ENCODE results near the gene WSCD2. TPM values are rescaled to one million over a fixed set of nuclear protein-coding genes. Genes with fewer than 3 reads are reported as not detected.

Gene WSCD2
- total RNA-seq (3.7 TPM), polyA plus RNA-seq (ENCODE audit: insufficient read depth in 1 of 8, insufficient read length in 8 of 8, low replicate concordance in 1 of 8) (1 to 10 TPM in 4 of 8 donors, under 1 TPM in 4; 0.57 to 2.3 (median 1.4) TPM)
- long read RNA-seq, donor 1 = 0 reads
- long read RNA-seq, donor 2 = 0 reads
- long read RNA-seq, donor 3 = 0 reads
- long read RNA-seq, donor 4 = 0 reads
- long read RNA-seq, donor 5 = 0 reads
- long read RNA-seq, donor 6 = 0 reads
- long read RNA-seq, donor 7 = 0 reads
- long read RNA-seq, donor 8 = 0 reads
- long read RNA-seq, donor 9 = 0 reads
- long read RNA-seq, donor 10 = 0 reads
- long read RNA-seq, donor 11 = 0 reads

DNA sequence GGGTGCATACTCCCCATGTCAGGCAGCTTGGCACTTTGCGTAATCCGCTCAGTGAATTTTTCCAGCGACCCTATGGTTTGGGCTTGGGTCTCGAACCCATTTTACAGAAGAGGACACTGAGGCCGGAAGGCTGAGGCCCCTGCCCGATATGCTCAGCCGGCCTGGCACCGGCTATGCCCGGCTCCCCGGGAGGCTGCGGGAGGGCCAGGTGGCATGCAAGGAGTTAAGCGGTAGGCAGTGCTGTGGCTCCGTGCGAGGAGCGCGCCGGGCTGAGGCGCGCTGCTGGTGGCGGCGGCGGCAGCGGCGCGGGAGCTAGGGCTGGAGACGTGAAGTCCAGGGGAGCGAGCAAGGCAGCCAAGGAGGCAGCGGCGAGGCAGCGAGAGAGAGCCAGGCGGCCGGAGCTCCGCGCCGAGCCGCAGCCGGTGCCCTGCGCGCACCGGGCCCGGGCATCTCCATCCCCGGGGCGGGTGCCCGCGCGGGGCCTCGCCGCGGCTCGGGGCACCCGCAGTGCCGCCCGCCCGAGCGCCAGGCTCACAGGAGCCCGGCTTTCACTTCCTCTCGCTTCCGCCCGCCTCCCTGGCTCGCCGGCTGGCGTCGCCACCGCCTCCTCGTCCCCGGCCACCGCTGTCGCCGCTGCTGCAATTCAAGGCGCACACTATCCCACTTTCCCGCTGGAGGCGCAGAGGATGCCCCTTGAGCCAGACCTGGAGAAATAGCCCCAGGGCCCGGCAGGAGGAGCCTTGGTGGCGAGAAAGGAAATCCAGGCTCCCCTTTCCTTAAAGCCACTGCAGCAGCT lies at the start of gene WSCD2:
WSCD2 (plus strand) TSS at position 272 of the 796 bp plus-strand sequence. CDS start 66,545 bp downstream, outside the sequence.
- DNase-seq = peak; percentile 65
- H3K27ac ChIP-seq (ENCODE audit: low read length) = no peak within 1 kb of the TSS
- 3% methylated on average over 74 of the region's 74 CpGs for WGBS (ENCODE audit: insufficient coverage)

DNA sequence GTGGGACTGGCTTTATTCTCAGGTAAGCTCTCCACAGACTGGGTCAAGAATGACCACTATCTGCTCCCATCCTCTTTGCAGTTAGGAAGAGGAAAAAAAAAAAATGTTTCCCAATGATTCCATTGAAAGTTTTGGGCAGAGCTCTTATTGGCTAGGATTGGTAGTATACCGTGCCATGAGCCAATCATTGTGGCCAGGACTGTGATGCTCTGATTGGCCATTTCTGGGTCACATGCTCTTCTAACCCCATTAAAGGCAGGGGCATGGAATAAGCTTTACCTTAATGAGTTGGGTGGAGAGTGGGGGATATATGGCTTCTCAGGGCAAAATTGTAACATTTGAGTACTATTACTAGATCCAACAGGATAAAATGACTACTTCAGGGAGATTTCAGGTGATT lies 49.4 kb upstream of the WSCD2 start:
- Histone ChIP-seq H3K4me3 (ENCODE audit: low read length) (no peak overlapping the region), H3K36me3 (ENCODE audit: control insufficient read depth, insufficient read depth, low read length) (no peaks in the 10 kb centered on the region), H3K9me3 (replicated peaks; ENCODE audit: control insufficient read depth, low read depth, low read length) (peaks cover 3% of the 10 kb centered on the region), H3K27ac (ENCODE audit: low read length) (no peak overlapping the region), H3K27me3 (ENCODE audit: control insufficient read depth, insufficient read depth, low read length) (peaks cover 3% of the 10 kb centered on the region), H3K4me1 (ENCODE audit: control insufficient read depth, insufficient read depth, low read length) (no peaks in the 10 kb centered on the region)
- DNase-seq = no peak
- no CpG with 5 or more reads among the region's 1 CpG for WGBS (ENCODE audit: insufficient coverage)

More for the DNA sequence above, at the start of gene WSCD2:
- H3K27me3 ChIP-seq (ENCODE audit: control insufficient read depth, insufficient read depth, low read length) = peaks cover 56% of the 10 kb centered on the region
- H3K4me3 ChIP-seq (ENCODE audit: low read length) = peak within 1 kb of the TSS; percentile 28
- peaks cover 10% of the 10 kb centered on the region for H3K4me1 ChIP-seq (ENCODE audit: control insufficient read depth, insufficient read depth, low read length)
- H3K9me3 ChIP-seq (replicated peaks; ENCODE audit: control insufficient read depth, low read depth, low read length) = no peaks in the 10 kb centered on the region
- no peaks in the 10 kb centered on the region for H3K36me3 ChIP-seq (ENCODE audit: control insufficient read depth, insufficient read depth, low read length)

DNA sequence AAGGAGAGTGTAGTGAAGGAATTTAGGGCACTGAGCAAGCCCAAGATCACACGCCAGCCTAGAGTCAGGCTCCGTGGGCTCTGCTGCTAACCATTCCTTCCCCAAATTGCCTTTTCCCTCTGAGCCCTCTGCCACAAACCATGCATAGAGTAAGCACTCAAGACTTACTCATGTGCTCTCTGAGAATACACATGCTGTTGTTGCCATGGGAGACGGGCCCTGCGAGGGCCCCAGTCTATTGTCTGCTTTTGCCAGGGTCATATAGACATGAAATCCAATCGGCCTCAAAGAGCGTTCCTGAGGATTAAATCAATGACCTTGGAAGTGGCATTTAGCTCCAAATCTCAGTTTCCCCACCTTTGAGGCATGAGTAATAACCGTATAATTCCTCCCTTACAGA lies 48.7 kb upstream of the WSCD2 start:
- Histone ChIP-seq H3K9me3 (replicated peaks; ENCODE audit: control insufficient read depth, low read depth, low read length) (peaks cover 3% of the 10 kb centered on the region), H3K27me3 (ENCODE audit: control insufficient read depth, insufficient read depth, low read length) (peaks cover 3% of the 10 kb centered on the region), H3K27ac (ENCODE audit: low read length) (no peak overlapping the region), H3K4me3 (ENCODE audit: low read length) (no peak overlapping the region), H3K36me3 (ENCODE audit: control insufficient read depth, insufficient read depth, low read length) (no peaks in the 10 kb centered on the region), H3K4me1 (ENCODE audit: control insufficient read depth, insufficient read depth, low read length) (no peaks in the 10 kb centered on the region)
- WGBS (ENCODE audit: insufficient coverage) = 59% methylated on average over 4 of the region's 7 CpGs
- no peak for DNase-seq

DNA sequence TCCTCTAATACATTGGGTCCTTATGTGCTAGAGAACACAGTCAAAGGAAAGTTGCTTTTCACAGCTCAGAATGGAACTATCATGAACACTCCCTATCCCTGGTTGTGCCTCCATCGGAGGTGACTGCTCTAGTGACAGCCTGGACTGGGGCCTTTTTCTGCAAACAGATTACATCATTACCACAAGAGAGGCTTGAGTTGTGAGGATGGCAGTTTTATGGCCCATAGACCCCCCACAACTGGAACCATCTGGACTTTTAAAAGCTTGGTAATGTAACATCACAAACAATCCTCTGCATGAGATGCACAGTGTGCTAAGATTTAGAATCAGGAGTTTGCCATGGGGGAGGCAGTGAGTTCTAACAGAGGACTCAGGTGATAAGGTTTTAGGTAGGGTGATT lies 46.6 kb upstream of the WSCD2 start:
- WGBS (ENCODE audit: insufficient coverage) = no CpG with 5 or more reads among the region's 1 CpG
- peaks cover 4% of the 10 kb centered on the region for H3K9me3 ChIP-seq (replicated peaks; ENCODE audit: control insufficient read depth, low read depth, low read length)
- peaks cover 3% of the 10 kb centered on the region for H3K27me3 ChIP-seq (ENCODE audit: control insufficient read depth, insufficient read depth, low read length)
- no peaks in the 10 kb centered on the region for H3K4me1 ChIP-seq (ENCODE audit: control insufficient read depth, insufficient read depth, low read length)
- H3K27ac ChIP-seq (ENCODE audit: low read length) = no peak overlapping the region
- H3K4me3 ChIP-seq (ENCODE audit: low read length) = no peak overlapping the region
- no peaks in the 10 kb centered on the region for H3K36me3 ChIP-seq (ENCODE audit: control insufficient read depth, insufficient read depth, low read length)
- no peak for DNase-seq

DNA sequence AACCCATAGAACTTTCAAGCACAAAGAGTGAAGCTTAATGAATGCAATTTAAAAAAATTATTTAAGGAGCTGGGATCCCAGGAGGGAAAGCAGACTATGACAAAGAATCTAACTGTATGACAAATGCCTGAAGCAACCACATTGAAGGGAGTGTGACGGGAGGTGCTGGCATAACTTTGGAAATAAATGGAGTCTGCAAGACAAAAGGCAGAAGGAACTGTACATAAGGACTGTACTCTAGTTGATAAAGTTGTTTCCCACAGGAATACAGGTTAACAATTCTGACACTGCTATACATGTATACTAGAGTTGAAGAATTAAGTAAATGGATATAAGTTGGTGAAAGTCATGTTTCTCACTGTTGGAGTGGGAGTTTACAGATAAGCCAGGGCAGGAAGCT lies 41.2 kb upstream of the WSCD2 start:
- H3K36me3 ChIP-seq (ENCODE audit: control insufficient read depth, insufficient read depth, low read length) = no peaks in the 10 kb centered on the region
- no CpG with 5 or more reads among the region's 1 CpG for WGBS (ENCODE audit: insufficient coverage)
- peaks cover 3% of the 10 kb centered on the region for H3K27me3 ChIP-seq (ENCODE audit: control insufficient read depth, insufficient read depth, low read length)
- DNase-seq = no peak
- H3K9me3 ChIP-seq (replicated peaks; ENCODE audit: control insufficient read depth, low read depth, low read length) = peaks cover 5% of the 10 kb centered on the region
- no peak overlapping the region for H3K4me3 ChIP-seq (ENCODE audit: low read length)
- peaks cover 3% of the 10 kb centered on the region for H3K4me1 ChIP-seq (ENCODE audit: control insufficient read depth, insufficient read depth, low read length)
- no peak overlapping the region for H3K27ac ChIP-seq (ENCODE audit: low read length)

DNA sequence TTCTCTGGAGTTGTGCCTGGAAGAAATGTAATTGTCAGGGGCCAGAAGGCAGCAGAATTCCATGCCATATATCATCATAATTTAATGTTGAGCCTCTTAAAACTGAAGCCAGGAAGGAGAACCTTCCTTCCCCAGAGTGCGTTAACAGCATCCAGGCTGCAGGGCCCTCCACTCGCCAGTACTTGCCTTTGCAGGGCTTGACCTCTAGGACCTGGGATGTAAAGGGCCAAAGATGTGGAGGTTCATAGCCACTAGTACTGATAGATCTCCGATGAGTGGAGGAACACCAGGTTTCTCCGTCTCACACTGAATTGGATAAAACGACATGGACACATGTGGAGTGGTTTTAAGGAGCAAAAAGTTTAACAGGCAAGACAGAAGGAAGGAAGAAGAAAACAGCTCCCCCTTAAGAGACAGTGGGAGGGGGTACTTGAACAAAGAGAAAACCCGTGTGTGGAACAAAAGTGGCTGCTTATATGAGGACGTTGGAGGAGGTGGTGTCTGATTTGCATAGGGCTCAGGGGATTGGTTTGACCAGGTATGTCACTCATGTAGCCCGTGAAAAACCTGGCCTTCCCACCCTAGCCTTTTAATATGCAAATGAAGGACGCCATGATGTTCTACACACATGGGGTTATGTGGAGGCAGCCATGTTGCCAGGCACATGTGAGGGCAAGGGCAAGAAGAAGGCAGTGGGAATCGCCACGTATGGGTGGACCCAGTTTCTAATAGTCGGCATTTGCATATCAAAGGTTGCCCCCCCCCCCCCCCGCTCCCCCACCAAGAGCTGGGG lies 38.8 kb upstream of the WSCD2 start:
- 47% methylated on average over 4 of the region's 13 CpGs for WGBS (ENCODE audit: insufficient coverage)
- no peak overlapping the region for H3K4me3 ChIP-seq (ENCODE audit: low read length)
- no peak for DNase-seq
- peaks cover 2% of the 10 kb centered on the region for H3K9me3 ChIP-seq (replicated peaks; ENCODE audit: control insufficient read depth, low read depth, low read length)
- no peak overlapping the region for H3K27ac ChIP-seq (ENCODE audit: low read length)
- no peaks in the 10 kb centered on the region for H3K27me3 ChIP-seq (ENCODE audit: control insufficient read depth, insufficient read depth, low read length)
- H3K4me1 ChIP-seq (ENCODE audit: control insufficient read depth, insufficient read depth, low read length) = peaks cover 3% of the 10 kb centered on the region
- H3K36me3 ChIP-seq (ENCODE audit: control insufficient read depth, insufficient read depth, low read length) = no peaks in the 10 kb centered on the region

DNA sequence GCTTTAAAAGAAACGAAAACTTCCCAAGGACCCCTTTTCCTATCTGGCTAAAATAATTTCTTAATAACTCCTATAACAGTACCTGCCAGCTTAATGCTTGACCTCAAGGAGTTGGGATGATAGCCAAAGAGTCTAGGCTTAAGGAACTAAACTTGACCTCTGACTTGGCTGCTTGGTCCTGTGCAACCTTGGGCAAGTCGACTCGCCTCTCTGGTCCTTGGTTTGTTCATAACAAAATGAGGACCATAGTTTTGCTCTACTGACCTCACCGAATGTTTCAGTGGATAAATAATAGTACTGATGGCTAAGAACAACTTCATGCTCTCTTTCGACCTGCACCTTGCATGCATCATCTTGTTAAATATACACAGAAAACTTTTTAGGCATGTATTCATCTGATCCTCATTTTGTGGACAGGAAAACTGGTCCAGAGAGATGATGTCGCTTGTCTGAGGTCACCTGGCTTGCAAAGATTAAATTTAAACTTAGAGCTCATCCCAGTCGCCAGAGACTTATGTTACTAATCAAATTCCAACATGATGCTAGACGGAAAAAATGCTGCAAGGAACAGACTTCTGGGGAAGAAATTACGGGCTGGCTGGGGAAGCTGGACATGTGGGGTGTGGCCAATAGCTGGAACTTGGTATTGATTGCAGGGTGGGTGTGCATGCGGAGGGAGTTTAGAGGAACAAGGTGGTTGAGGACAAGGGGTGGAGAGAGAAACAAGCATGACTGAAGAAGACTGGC lies 38.0 kb upstream of the WSCD2 start:
- H3K4me3 ChIP-seq (ENCODE audit: low read length) = no peak overlapping the region
- WGBS (ENCODE audit: insufficient coverage) = 36% methylated on average over 6 of the region's 10 CpGs
- no peaks in the 10 kb centered on the region for H3K27me3 ChIP-seq (ENCODE audit: control insufficient read depth, insufficient read depth, low read length)

DNA sequence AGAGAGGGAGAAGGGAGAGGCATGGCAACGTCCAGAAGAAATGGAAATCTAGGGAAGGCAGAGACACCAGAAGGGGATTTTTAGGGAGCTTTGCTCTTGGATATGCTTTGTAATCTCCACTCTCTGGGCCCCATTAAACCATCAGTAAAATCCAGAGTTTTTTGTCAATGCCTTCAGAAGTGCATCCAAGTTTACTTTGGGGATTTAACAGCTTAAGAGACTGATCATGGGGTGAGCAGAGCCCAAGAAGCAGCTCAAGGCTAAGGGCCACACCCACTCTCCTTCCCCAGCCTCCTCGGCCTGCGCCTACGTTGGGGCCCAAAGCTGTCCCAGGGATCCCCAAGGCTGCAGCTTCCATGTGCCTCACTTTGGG lies 37.4 kb upstream of the WSCD2 start:
- no peaks in the 10 kb centered on the region for H3K27me3 ChIP-seq (ENCODE audit: control insufficient read depth, insufficient read depth, low read length)
- WGBS (ENCODE audit: insufficient coverage) = 13% methylated on average over 1 of the region's 4 CpGs
- peak overlapping the region; percentile 67 for H3K27ac ChIP-seq (ENCODE audit: low read length)

More for the DNA sequence above, 38.0 kb upstream of the WSCD2 start:
- Histone ChIP-seq H3K36me3 (ENCODE audit: control insufficient read depth, insufficient read depth, low read length) (no peaks in the 10 kb centered on the region), H3K9me3 (replicated peaks; ENCODE audit: control insufficient read depth, low read depth, low read length) (peaks cover 2% of the 10 kb centered on the region), H3K4me1 (ENCODE audit: control insufficient read depth, insufficient read depth, low read length) (peaks cover 3% of the 10 kb centered on the region), H3K27ac (ENCODE audit: low read length) (peak overlapping the region; percentile 67)
- DNase-seq = peak; percentile 97

DNA sequence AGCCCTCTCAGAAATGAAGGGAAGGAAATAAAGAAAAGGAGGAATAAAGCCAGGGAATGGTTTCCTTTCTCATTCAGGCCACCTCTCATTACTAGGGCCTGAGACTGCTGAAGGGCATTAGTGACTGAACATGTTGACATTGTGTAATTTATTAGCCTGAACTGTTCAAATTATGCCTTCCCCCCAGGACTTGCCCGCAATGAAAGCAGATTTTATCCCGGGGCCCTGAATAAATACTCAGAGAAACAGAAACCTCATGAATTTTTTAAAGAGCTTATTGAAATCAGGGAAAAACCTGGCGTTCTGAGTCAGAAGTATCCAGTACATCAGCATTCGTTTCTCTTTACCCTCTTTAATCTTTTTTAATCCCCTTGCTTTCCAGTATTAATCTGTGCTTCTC lies 35.9 kb upstream of the WSCD2 start:
- Histone ChIP-seq H3K27ac (ENCODE audit: low read length) (no peak overlapping the region), H3K36me3 (ENCODE audit: control insufficient read depth, insufficient read depth, low read length) (no peaks in the 10 kb centered on the region), H3K4me3 (ENCODE audit: low read length) (no peak overlapping the region), H3K27me3 (ENCODE audit: control insufficient read depth, insufficient read depth, low read length) (no peaks in the 10 kb centered on the region), H3K4me1 (ENCODE audit: control insufficient read depth, insufficient read depth, low read length) (peaks cover 3% of the 10 kb centered on the region), H3K9me3 (replicated peaks; ENCODE audit: control insufficient read depth, low read depth, low read length) (no peaks in the 10 kb centered on the region)
- DNase-seq = no peak
- WGBS (ENCODE audit: insufficient coverage) = 42% methylated on average over 2 of the region's 4 CpGs

More for the DNA sequence above, 37.4 kb upstream of the WSCD2 start:
- Histone ChIP-seq H3K36me3 (ENCODE audit: control insufficient read depth, insufficient read depth, low read length) (no peaks in the 10 kb centered on the region), H3K9me3 (replicated peaks; ENCODE audit: control insufficient read depth, low read depth, low read length) (peaks cover 2% of the 10 kb centered on the region), H3K4me1 (ENCODE audit: control insufficient read depth, insufficient read depth, low read length) (peaks cover 3% of the 10 kb centered on the region), H3K4me3 (ENCODE audit: low read length) (no peak overlapping the region)
- DNase-seq = peak; percentile 51
